Lower lobe of right lung (tissue), 2 donors: ENCODE results near the gene MYLK4. TPM values are rescaled to one million over a fixed set of nuclear protein-coding genes. Genes with fewer than 3 reads are reported as not detected.

Experiments
- ATAC-seq, 2 donors: fragments of 200-7000 bp; cut with Tn5 transposase; one replicate each; pipeline ENCODE4 v1.9.1; 2020 to 2022; ENCODE audit warnings: mild to moderate bottlenecking in 2 of 2, moderate library complexity in 2 of 2
- DNase-seq: peaks from one replicate; pipeline ENCODE4 v3.0.0-alpha.2; 2020
- H3K27ac ChIP-seq: fragments of 200-600 bp; one replicate; pipeline ENCODE4 v1.8.0; 2022
- H3K27me3 ChIP-seq: fragments of 200-600 bp; one replicate; pipeline ENCODE4 v1.8.0; 2022; ENCODE audit warnings: low read depth
- H3K36me3 ChIP-seq: fragments of 200-600 bp; one replicate; pipeline ENCODE4 v1.8.0; 2022; ENCODE audit warnings: mild to moderate bottlenecking
- H3K4me1 ChIP-seq: fragments of 200-600 bp; one replicate; pipeline ENCODE4 v1.8.0; 2022
- H3K4me3 ChIP-seq: fragments of 200-600 bp; one replicate; pipeline ENCODE4 v1.8.0; 2022; ENCODE audit warnings: mild to moderate bottlenecking
- H3K9me3 ChIP-seq: fragments of 200-600 bp; one replicate; pipeline ENCODE4 v1.8.0; 2022
- CTCF ChIP-seq: fragments of 200-600 bp; IDR thresholded peaks from one replicate; pipeline ENCODE4 v1.8.0; 2022; ENCODE audit warnings: antibody characterized with exemption, mild to moderate bottlenecking
- intact Hi-C: fragments of 100-400 bp; cut with DNase I; formaldehyde crosslinking; loops from one replicate; pipeline ENCODE4 v1.11.0; 2022
- total RNA-seq: library from RNA; stranded (reverse); fragmentation: NEBNext Ultra II Directional; extraction: Animal tissue kit (Norgen Biotek cat#: 25700); gene quantifications from one replicate; pipeline ENCODE4 v1.2.1, GENCODE V29; 2021
- donor health status: DM: no; HTN: yes; CAD: no; lungs with severe emphysema.

Gene MYLK4
- total RNA-seq, 1 donor from 2014 or later = 0.56 TPM

- no peak for TF ChIP-seq CTCF
- H3K36me3 ChIP-seq = peaks cover 67% of the 10 kb centered on the region
- H3K27me3 ChIP-seq = no peaks in the 10 kb centered on the region
- H3K9me3 ChIP-seq = no peaks in the 10 kb centered on the region
- H3K4me3 ChIP-seq = no peak overlapping the region
- no peak overlapping the region for H3K27ac ChIP-seq
- intact Hi-C loops = no loop called here
- no peak for DNase-seq
- peaks cover 9% of the 10 kb centered on the region for H3K4me1 ChIP-seq
- ATAC-seq = no peak
Observed at GRCh38 chr6:2777249-2777648, 26.5 kb upstream of the MYLK4 start.

GRCh38 chr6:2775003-2775402 is 24.3 kb upstream of the MYLK4 start:
- TF ChIP-seq CTCF = no peak
- ATAC-seq (no peak), DNase-seq (no peak)
- no peaks in the 10 kb centered on the region for H3K27me3 ChIP-seq
- H3K4me1 ChIP-seq = peaks cover 29% of the 10 kb centered on the region
- H3K4me3 ChIP-seq = no peak overlapping the region
- peaks cover 63% of the 10 kb centered on the region for H3K36me3 ChIP-seq
- H3K27ac ChIP-seq = no peak overlapping the region
- intact Hi-C loops = no loop called here
- no peaks in the 10 kb centered on the region for H3K9me3 ChIP-seq

GRCh38 chr6:2773449-2773848 is 22.7 kb upstream of the MYLK4 start:
- no peaks in the 10 kb centered on the region for H3K27me3 ChIP-seq
- no peak for TF ChIP-seq CTCF
- H3K4me3 ChIP-seq = no peak overlapping the region
- no peaks in the 10 kb centered on the region for H3K9me3 ChIP-seq
- H3K27ac ChIP-seq = no peak overlapping the region
- intact Hi-C loops = no loop called here
- ATAC-seq = no peak
- H3K36me3 ChIP-seq = peaks cover 48% of the 10 kb centered on the region
- peaks cover 44% of the 10 kb centered on the region for H3K4me1 ChIP-seq
- DNase-seq = no peak

GRCh38 chr6:2772840-2773239 is 22.1 kb upstream of the MYLK4 start:
- ATAC-seq (no peak), DNase-seq (no peak)
- Histone ChIP-seq H3K36me3 (peaks cover 48% of the 10 kb centered on the region), H3K4me3 (no peak overlapping the region), H3K27me3 (no peaks in the 10 kb centered on the region), H3K9me3 (no peaks in the 10 kb centered on the region), H3K27ac (no peak overlapping the region), H3K4me1 (peaks cover 50% of the 10 kb centered on the region)
- no peak for TF ChIP-seq CTCF
- intact Hi-C loops = no loop called here

GRCh38 chr6:2771079-2771478 is 20.4 kb upstream of the MYLK4 start:
- Histone ChIP-seq H3K4me1 (peaks cover 61% of the 10 kb centered on the region), H3K4me3 (no peak overlapping the region), H3K27ac (no peak overlapping the region), H3K9me3 (no peaks in the 10 kb centered on the region), H3K27me3 (no peaks in the 10 kb centered on the region), H3K36me3 (peaks cover 48% of the 10 kb centered on the region)
- intact Hi-C loops = no loop called here
- no peak for DNase-seq
- TF ChIP-seq CTCF = no peak
- no peak for ATAC-seq

GRCh38 chr6:2770171-2770570 is 19.4 kb upstream of the MYLK4 start:
- H3K9me3 ChIP-seq = no peaks in the 10 kb centered on the region
- ATAC-seq (no peak), DNase-seq (no peak)
- H3K4me3 ChIP-seq = no peak overlapping the region
- H3K36me3 ChIP-seq = peaks cover 42% of the 10 kb centered on the region
- no peaks in the 10 kb centered on the region for H3K27me3 ChIP-seq
- intact Hi-C loops = no loop called here
- peaks cover 61% of the 10 kb centered on the region for H3K4me1 ChIP-seq
- H3K27ac ChIP-seq = no peak overlapping the region
- no peak for TF ChIP-seq CTCF
